Measurements from ENCODE around the gene NGFR. TPM values are rescaled to one million over a fixed set of nuclear protein-coding genes. Genes with fewer than 3 reads are reported as not detected.
"Not testable (repeated sequence)": the region's sequence is repeated elsewhere in the genome, so short reads cannot be mapped to it uniquely, and the experiment has no call there.

Gene NGFR
- polyA plus RNA-seq, 3 donors: 4.1 to 8.6 (median 4.5) TPM

- no peak for DNase-seq (ENCODE audit: extremely low read depth in 1 of 11, low read depth in 9 of 11, low spot score in 4 of 11)
Observed at GRCh38 chr17:49524473-49525359, 29.6 kb downstream of the NGFR start.

GRCh38 chr17:49525831-49526741, 31.0 kb downstream of the NGFR start:
- DNase-seq (ENCODE audit: extremely low read depth in 1 of 11, low read depth in 9 of 11, low spot score in 4 of 11): no peak

- no peak for DNase-seq (ENCODE audit: extremely low read depth in 1 of 11, low read depth in 9 of 11, low spot score in 4 of 11)
Observed at GRCh38 chr17:49527927-49528651, 33.0 kb downstream of the NGFR start.

- no peak for DNase-seq (ENCODE audit: extremely low read depth in 1 of 11, low read depth in 9 of 11, low spot score in 4 of 11)
Observed at GRCh38 chr17:49528966-49529365, 33.9 kb downstream of the NGFR start.

- no peak for DNase-seq (ENCODE audit: extremely low read depth in 1 of 11, low read depth in 9 of 11, low spot score in 4 of 11)
Observed at GRCh38 chr17:49530118-49530517, 35.0 kb downstream of the NGFR start.

- no peak for DNase-seq (ENCODE audit: extremely low read depth in 1 of 11, low read depth in 9 of 11, low spot score in 4 of 11)
Observed at GRCh38 chr17:49543860-49544259, 48.8 kb downstream of the NGFR start.

GRCh38 chr17:49545007-49545660, 50.0 kb downstream of the NGFR start:
- no peak for DNase-seq (ENCODE audit: extremely low read depth in 1 of 11, low read depth in 9 of 11, low spot score in 4 of 11)

- no peak for DNase-seq (ENCODE audit: extremely low read depth in 1 of 11, low read depth in 9 of 11, low spot score in 4 of 11)
Observed at GRCh38 chr17:49545806-49546545, 50.9 kb downstream of the NGFR start.

- DNase-seq (ENCODE audit: extremely low read depth in 1 of 11, low read depth in 9 of 11, low spot score in 4 of 11): no peak
Observed at GRCh38 chr17:49546546-49547535, 51.7 kb downstream of the NGFR start.

- no peak for DNase-seq (ENCODE audit: extremely low read depth in 1 of 11, low read depth in 9 of 11, low spot score in 4 of 11)
Observed at GRCh38 chr17:49547566-49547965, 52.5 kb downstream of the NGFR start.

GRCh38 chr17:49548051-49548505, 53.0 kb downstream of the NGFR start:
- no peak for DNase-seq (ENCODE audit: extremely low read depth in 1 of 11, low read depth in 9 of 11, low spot score in 4 of 11)

GRCh38 chr17:49548506-49549310, 53.6 kb downstream of the NGFR start:
- no peak for DNase-seq (ENCODE audit: extremely low read depth in 1 of 11, low read depth in 9 of 11, low spot score in 4 of 11)

- DNase-seq (ENCODE audit: extremely low read depth in 1 of 11, low read depth in 9 of 11, low spot score in 4 of 11): no peak
Observed at GRCh38 chr17:49549311-49549605, 54.2 kb downstream of the NGFR start.

- DNase-seq (ENCODE audit: extremely low read depth in 1 of 11, low read depth in 9 of 11, low spot score in 4 of 11): no peak
Observed at GRCh38 chr17:49549691-49550678, 54.9 kb downstream of the NGFR start.

- DNase-seq (ENCODE audit: extremely low read depth in 1 of 11, low read depth in 9 of 11, low spot score in 4 of 11): not testable (repeated sequence)
Observed at GRCh38 chr17:49550764-49551163, 55.7 kb downstream of the NGFR start.

Measured in renal cortex interstitium (tissue), 11 donors.